MM.1S (cell line): ENCODE measurements around the gene SEMA6B.

Experiments used
- EZH2 ChIP-seq: fragments of 300-600 bp; sonication (generic); optimal IDR thresholded peaks from 2 replicates; pipeline ENCODE3; 2017; ENCODE audit warnings: low read depth, mild to moderate bottlenecking, antibody characterized with exemption, low read length, mixed read lengths
- TF ChIP-seq, protein P1 (sequence below): fragments of 300-600 bp; sonication (generic); IDR thresholded peaks from 2 replicates; pipeline ENCODE4 v1.5.1; 2016; ENCODE audit warnings: antibody characterized with exemption, low read length, mixed read lengths

GRCh38 chr19:4602915-4603314, 43.4 kb upstream of the SEMA6B start:
- TF ChIP-seq, protein P1, sequence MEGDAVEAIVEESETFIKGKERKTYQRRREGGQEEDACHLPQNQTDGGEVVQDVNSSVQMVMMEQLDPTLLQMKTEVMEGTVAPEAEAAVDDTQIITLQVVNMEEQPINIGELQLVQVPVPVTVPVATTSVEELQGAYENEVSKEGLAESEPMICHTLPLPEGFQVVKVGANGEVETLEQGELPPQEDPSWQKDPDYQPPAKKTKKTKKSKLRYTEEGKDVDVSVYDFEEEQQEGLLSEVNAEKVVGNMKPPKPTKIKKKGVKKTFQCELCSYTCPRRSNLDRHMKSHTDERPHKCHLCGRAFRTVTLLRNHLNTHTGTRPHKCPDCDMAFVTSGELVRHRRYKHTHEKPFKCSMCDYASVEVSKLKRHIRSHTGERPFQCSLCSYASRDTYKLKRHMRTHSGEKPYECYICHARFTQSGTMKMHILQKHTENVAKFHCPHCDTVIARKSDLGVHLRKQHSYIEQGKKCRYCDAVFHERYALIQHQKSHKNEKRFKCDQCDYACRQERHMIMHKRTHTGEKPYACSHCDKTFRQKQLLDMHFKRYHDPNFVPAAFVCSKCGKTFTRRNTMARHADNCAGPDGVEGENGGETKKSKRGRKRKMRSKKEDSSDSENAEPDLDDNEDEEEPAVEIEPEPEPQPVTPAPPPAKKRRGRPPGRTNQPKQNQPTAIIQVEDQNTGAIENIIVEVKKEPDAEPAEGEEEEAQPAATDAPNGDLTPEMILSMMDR, result no peak
- no peak for TF ChIP-seq EZH2
